ENCODE results near the gene ABHD16B. TPM values are rescaled to one million over a fixed set of nuclear protein-coding genes. Genes with fewer than 3 reads are reported as not detected.

ABHD16B gene
- total and polyA plus RNA-seq, 2 of the 13 experiments (the other 11 are each of a cell fraction or from before 2014, with no cell fraction given) = not detected

DNA sequence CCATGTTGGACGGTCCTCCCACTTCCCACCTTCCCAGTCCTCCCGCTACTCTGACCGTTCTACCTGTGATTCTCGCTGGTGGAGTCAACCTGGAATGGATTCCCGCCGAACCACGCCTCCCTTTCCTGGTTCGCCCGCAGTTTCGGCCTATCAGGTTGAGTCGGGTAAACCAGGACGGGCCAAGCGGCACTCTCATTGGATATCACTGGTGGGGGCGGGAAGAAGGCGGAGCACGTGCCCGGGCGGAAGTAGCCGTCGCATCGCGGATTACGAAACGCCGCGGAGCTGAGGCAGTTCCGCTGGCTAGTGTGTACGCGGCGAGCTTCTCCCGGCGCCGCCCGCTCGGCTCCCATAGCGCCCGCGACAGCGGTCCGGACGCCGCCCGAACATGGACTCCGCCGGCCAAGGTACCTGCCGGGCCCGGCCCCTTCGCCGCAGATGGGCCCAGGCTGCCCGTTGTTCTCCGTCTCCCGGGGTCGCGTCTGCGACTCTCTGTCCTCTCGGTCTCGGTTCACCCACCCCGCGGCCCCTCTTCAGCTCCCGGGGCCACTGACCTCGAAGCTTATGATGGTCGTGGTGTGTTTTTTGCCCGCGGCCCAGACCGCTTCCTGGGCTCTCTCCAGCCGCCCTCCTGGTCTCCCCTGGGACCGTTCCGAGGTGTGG, 3.8 kb downstream of the ABHD16B start, which contains the start of gene TPD52L2 (continued):
- TF ChIP-seq, protein P1, sequence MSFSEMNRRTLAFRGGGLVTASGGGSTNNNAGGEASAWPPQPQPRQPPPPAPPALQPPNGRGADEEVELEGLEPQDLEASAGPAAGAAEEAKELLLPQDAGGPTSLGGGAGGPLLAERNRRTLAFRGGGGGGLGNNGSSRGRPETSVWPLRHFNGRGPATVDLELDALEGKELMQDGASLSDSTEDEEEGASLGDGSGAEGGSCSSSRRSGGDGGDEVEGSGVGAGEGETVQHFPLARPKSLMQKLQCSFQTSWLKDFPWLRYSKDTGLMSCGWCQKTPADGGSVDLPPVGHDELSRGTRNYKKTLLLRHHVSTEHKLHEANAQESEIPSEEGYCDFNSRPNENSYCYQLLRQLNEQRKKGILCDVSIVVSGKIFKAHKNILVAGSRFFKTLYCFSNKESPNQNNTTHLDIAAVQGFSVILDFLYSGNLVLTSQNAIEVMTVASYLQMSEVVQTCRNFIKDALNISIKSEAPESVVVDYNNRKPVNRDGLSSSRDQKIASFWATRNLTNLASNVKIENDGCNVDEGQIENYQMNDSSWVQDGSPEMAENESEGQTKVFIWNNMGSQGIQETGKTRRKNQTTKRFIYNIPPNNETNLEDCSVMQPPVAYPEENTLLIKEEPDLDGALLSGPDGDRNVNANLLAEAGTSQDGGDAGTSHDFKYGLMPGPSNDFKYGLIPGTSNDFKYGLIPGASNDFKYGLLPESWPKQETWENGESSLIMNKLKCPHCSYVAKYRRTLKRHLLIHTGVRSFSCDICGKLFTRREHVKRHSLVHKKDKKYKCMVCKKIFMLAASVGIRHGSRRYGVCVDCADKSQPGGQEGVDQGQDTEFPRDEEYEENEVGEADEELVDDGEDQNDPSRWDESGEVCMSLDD (CRISPR knock-in tag; IDR thresholded peaks at IDR 0.05; ENCODE audit: borderline replicate concordance) = peak; percentile 39; the same call in 1 of the 2 replicates
- TF ChIP-seq KDM2A (CRISPR knock-in tag; IDR thresholded peaks at IDR 0.05; ENCODE audit: borderline replicate concordance, low read depth) (peak; percentile 92), MAF1 (CRISPR knock-in tag; IDR thresholded peaks at IDR 0.05; ENCODE audit: borderline replicate concordance) (peak; percentile 7), ZNF703 (CRISPR knock-in tag; IDR thresholded peaks at IDR 0.05; ENCODE audit: borderline replicate concordance) (peak; percentile 90; the same call in 1 of the 2 replicates), ZNF224 (CRISPR knock-in tag; IDR thresholded peaks at IDR 0.05) (peak; percentile 96), ZNF749 (CRISPR knock-in tag; IDR thresholded peaks at IDR 0.05; ENCODE audit: borderline replicate concordance) (peak; percentile 98), GABPB1 (CRISPR knock-in tag; IDR thresholded peaks at IDR 0.05) (peak; percentile 98), REXO4 (CRISPR knock-in tag; IDR thresholded peaks at IDR 0.05; ENCODE audit: borderline replicate concordance) (peak; percentile 95), CHCHD3 (CRISPR knock-in tag; IDR thresholded peaks at IDR 0.05) (peak; percentile 60; the same call in 1 of the 2 replicates), MED13 (CRISPR knock-in tag; IDR thresholded peaks at IDR 0.05) (peak; percentile 78; the same call in 1 of the 2 replicates), ZNF430 (CRISPR knock-in tag; IDR thresholded peaks at IDR 0.05) (peak; percentile 64; the same call in 1 of the 2 replicates), CEBPB (IDR thresholded peaks at IDR 0.05; ENCODE audit: borderline replicate concordance, low read depth, low read length) (peak; percentile 99), KDM6A (CRISPR knock-in tag; IDR thresholded peaks at IDR 0.05; ENCODE audit: low read depth) (peak; percentile 47), SAP130 (CRISPR knock-in tag; IDR thresholded peaks at IDR 0.05; ENCODE audit: low read depth) (peak; percentile 99), CREM (IDR thresholded peaks at IDR 0.05) (peak; percentile 97), CREM (CRISPR knock-in tag; IDR thresholded peaks at IDR 0.05) (0 out of 2 replicates have a peak, but pooled peaks have one; percentile 32), TSC22D2 (CRISPR knock-in tag; IDR thresholded peaks at IDR 0.05; ENCODE audit: borderline replicate concordance) (peak; percentile 96; the same call in 1 of the 2 replicates), RFX3 (CRISPR knock-in tag; IDR thresholded peaks at IDR 0.05) (no peak), ZFP36L2 (CRISPR knock-in tag; IDR thresholded peaks at IDR 0.05) (peak; percentile 52; the same call in 1 of the 2 replicates), TBX2 (CRISPR knock-in tag; IDR thresholded peaks at IDR 0.05; ENCODE audit: borderline replicate concordance) (peak; percentile 91), KLF15 (CRISPR knock-in tag; IDR thresholded peaks at IDR 0.05; ENCODE audit: borderline replicate concordance) (peak; percentile 92; the same call in 1 of the 2 replicates), ZNF232 (CRISPR knock-in tag; IDR thresholded peaks at IDR 0.05; ENCODE audit: borderline replicate concordance) (peak; percentile 47; the same call in 1 of the 2 replicates), ZSCAN31 (CRISPR knock-in tag; IDR thresholded peaks at IDR 0.05; ENCODE audit: low read depth) (no peak; the same call in none of the 2 replicates)
- TF ChIP-seq, protein P2, sequence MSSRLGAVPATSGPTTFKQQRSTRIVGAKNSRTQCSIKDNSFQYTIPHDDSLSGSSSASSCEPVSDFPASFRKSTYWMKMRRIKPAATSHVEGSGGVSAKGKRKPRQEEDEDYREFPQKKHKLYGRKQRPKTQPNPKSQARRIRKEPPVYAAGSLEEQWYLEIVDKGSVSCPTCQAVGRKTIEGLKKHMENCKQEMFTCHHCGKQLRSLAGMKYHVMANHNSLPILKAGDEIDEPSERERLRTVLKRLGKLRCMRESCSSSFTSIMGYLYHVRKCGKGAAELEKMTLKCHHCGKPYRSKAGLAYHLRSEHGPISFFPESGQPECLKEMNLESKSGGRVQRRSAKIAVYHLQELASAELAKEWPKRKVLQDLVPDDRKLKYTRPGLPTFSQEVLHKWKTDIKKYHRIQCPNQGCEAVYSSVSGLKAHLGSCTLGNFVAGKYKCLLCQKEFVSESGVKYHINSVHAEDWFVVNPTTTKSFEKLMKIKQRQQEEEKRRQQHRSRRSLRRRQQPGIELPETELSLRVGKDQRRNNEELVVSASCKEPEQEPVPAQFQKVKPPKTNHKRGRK (CRISPR knock-in tag; IDR thresholded peaks at IDR 0.05) = peak; percentile 59; the same call in 1 of the 2 replicates
- TF ChIP-seq, protein P3, sequence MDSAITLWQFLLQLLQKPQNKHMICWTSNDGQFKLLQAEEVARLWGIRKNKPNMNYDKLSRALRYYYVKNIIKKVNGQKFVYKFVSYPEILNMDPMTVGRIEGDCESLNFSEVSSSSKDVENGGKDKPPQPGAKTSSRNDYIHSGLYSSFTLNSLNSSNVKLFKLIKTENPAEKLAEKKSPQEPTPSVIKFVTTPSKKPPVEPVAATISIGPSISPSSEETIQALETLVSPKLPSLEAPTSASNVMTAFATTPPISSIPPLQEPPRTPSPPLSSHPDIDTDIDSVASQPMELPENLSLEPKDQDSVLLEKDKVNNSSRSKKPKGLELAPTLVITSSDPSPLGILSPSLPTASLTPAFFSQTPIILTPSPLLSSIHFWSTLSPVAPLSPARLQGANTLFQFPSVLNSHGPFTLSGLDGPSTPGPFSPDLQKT (CRISPR knock-in tag; IDR thresholded peaks at IDR 0.05; ENCODE audit: borderline replicate concordance) = peak; percentile 74; the same call in 1 of the 2 replicates

Measured in HepG2 (cell line).